Activated CD8-positive, alpha-beta memory T cell treated with anti-CD3 and anti-CD28 coated beads for 1 hour (primary cell): Measurements from ENCODE around the gene MAP7D1.
"Not testable (repeated sequence)": the region's sequence is repeated elsewhere in the genome, so short reads cannot be mapped to it uniquely, and the experiment has no call there.

Source experiments
- DNase-seq, 2 donors: peaks; one replicate each; pipeline ENCODE4 v3.0.0-alpha.2; 2020; ENCODE audit warnings: low read depth in 1 of 2; ENCODE audit errors: extremely low read depth in 1 of 2

The MAP7D1 gene

GRCh38 chr1:36166938-36167905, 11.3 kb downstream of the MAP7D1 start:
- DNase-seq = no peak

GRCh38 chr1:36168514-36168913, 12.6 kb downstream of the MAP7D1 start:
- DNase-seq = no peak

- no peak for DNase-seq
Measured at GRCh38 chr1:36170643-36171412, 14.9 kb downstream of the MAP7D1 start.

- DNase-seq = no peak
Measured at GRCh38 chr1:36172017-36172747, 16.2 kb downstream of the MAP7D1 start.

- DNase-seq = no peak
Measured at GRCh38 chr1:36172983-36173382, 17.0 kb downstream of the MAP7D1 start.

GRCh38 chr1:36174713-36175112, 18.8 kb downstream of the MAP7D1 start:
- DNase-seq = no peak

GRCh38 chr1:36175137-36176095, 19.5 kb downstream of the MAP7D1 start:
- DNase-seq = no peak

GRCh38 chr1:36176106-36176949, 20.4 kb downstream of the MAP7D1 start:
- no peak for DNase-seq

GRCh38 chr1:36177589-36178431, 21.9 kb downstream of the MAP7D1 start:
- no peak for DNase-seq

- no peak for DNase-seq
Measured at GRCh38 chr1:36178471-36179219, 22.7 kb downstream of the MAP7D1 start.

GRCh38 chr1:36179220-36179600, 23.2 kb downstream of the MAP7D1 start:
- DNase-seq = no peak

- DNase-seq = no peak
Measured at GRCh38 chr1:36182734-36183133, 26.8 kb downstream of the MAP7D1 start.

- DNase-seq = no peak
Measured at GRCh38 chr1:36183309-36183856, 27.4 kb downstream of the MAP7D1 start.

GRCh38 chr1:36187800-36188593, 32.0 kb downstream of the MAP7D1 start:
- peak; percentile 53 to 70 for DNase-seq

GRCh38 chr1:36196805-36197204, 40.8 kb downstream of the MAP7D1 start:
- not testable (repeated sequence) for DNase-seq

- DNase-seq = no peak
Measured at GRCh38 chr1:36198641-36199040, 42.7 kb downstream of the MAP7D1 start.
